Fibroblast of gingiva (primary cell): ENCODE results near the gene KLHDC8A.
A peak's percentile ranks its signal among the peaks of the same experiment; 100 is the strongest.

ENCODE experiments used
- DNase-seq: peaks from one replicate; pipeline ENCODE4 v3.0.0-alpha.2; 2011; ENCODE audit warnings: low read depth

Gene KLHDC8A

GRCh38 chr1:205344066-205344928 lies 12.4 kb downstream of the KLHDC8A start:
- DNase-seq = no peak

GRCh38 chr1:205343431-205344065 lies 13.2 kb downstream of the KLHDC8A start:
- no peak for DNase-seq

GRCh38 chr1:205342986-205343385 lies 13.7 kb downstream of the KLHDC8A start:
- no peak for DNase-seq

GRCh38 chr1:205340676-205341075 lies 16.0 kb downstream of the KLHDC8A start:
- DNase-seq = no peak

- no peak for DNase-seq
Observed at GRCh38 chr1:205339717-205340116, 17.0 kb downstream of the KLHDC8A start.

GRCh38 chr1:205339197-205339702 lies 17.5 kb downstream of the KLHDC8A start:
- no peak for DNase-seq

- no peak for DNase-seq
Observed at GRCh38 chr1:205338011-205338410, 18.7 kb downstream of the KLHDC8A start.

GRCh38 chr1:205337481-205337880 lies 19.2 kb downstream of the KLHDC8A start:
- no peak for DNase-seq

GRCh38 chr1:205335692-205336091 lies 21.0 kb downstream of the KLHDC8A start:
- peak; percentile 39 for DNase-seq

GRCh38 chr1:205332015-205332791 lies 24.5 kb downstream of the KLHDC8A start:
- no peak for DNase-seq

GRCh38 chr1:205330150-205330549 lies 26.6 kb downstream of the KLHDC8A start:
- no peak for DNase-seq

GRCh38 chr1:205329719-205330118 lies 27.0 kb downstream of the KLHDC8A start:
- no peak for DNase-seq

GRCh38 chr1:205328476-205328875 lies 28.2 kb downstream of the KLHDC8A start:
- DNase-seq = no peak

GRCh38 chr1:205326812-205327466 lies 29.8 kb downstream of the KLHDC8A start:
- DNase-seq = no peak

GRCh38 chr1:205325334-205325884 lies 31.3 kb downstream of the KLHDC8A start:
- DNase-seq = peak; percentile 70

- no peak for DNase-seq
Observed at GRCh38 chr1:205324781-205325180, 31.9 kb downstream of the KLHDC8A start.

GRCh38 chr1:205323794-205324193 lies 32.9 kb downstream of the KLHDC8A start:
- DNase-seq = no peak

- no peak for DNase-seq
Observed at GRCh38 chr1:205321959-205322283, 34.8 kb downstream of the KLHDC8A start.

GRCh38 chr1:205321162-205321958 lies 35.4 kb downstream of the KLHDC8A start, which contains the start of gene NUAK2:
NUAK2 (minus strand) TSS chr1:205321745; CDS start chr1:205321628, 117 bp downstream.
- peak; percentile 86 for DNase-seq

- DNase-seq = peak; percentile 73
Observed at GRCh38 chr1:205319081-205320018, 37.4 kb downstream of the KLHDC8A start.
